Hepatocyte (in vitro differentiated cells): ENCODE data around the gene RAB2B. TPM values are rescaled to one million over a fixed set of nuclear protein-coding genes. Genes with fewer than 3 reads are reported as not detected.
A peak's percentile ranks its signal among the peaks of the same experiment; 100 is the strongest.

Source experiments
- DNase-seq: peaks from one replicate; pipeline ENCODE4 v3.0.0-alpha.2; 2016; ENCODE audit warnings: low spot score
- H2AFZ ChIP-seq: fragments of 200-600 bp; sonication (generic); 2 replicates; pipeline ENCODE4 v1.6.0; 2016; ENCODE audit warnings: antibody characterized with exemption, mild to moderate bottlenecking
- H3K27ac ChIP-seq: fragments of 200-600 bp; sonication (generic); 2 replicates; pipeline ENCODE4 v1.5.1; 2016; ENCODE audit warnings: mild to moderate bottlenecking
- H3K27me3 ChIP-seq: fragments of 200-600 bp; sonication (generic); 2 replicates; pipeline ENCODE4 v1.6.1; 2016
- H3K36me3 ChIP-seq: fragments of 200-600 bp; sonication (generic); replicated peaks from 2 replicates; pipeline ENCODE4 v1.5.1; 2016; ENCODE audit warnings: low read depth; ENCODE audit not compliant: insufficient read depth
- H3K4me1 ChIP-seq: fragments of 200-600 bp; sonication (generic); 2 replicates; pipeline ENCODE4 v1.5.1; 2016; ENCODE audit warnings: mild to moderate bottlenecking, moderate library complexity; ENCODE audit not compliant: insufficient read depth
- H3K4me2 ChIP-seq: fragments of 200-600 bp; sonication (generic); 2 replicates; pipeline ENCODE4 v1.6.0; 2016
- H3K4me3 ChIP-seq: fragments of 200-600 bp; sonication (generic); 2 replicates; pipeline ENCODE4 v1.5.1; 2016; ENCODE audit warnings: mild to moderate bottlenecking
- H3K79me2 ChIP-seq: fragments of 200-600 bp; sonication (generic); 2 replicates; pipeline ENCODE4 v1.6.0; 2017; ENCODE audit warnings: mild to moderate bottlenecking
- H3K9me2 ChIP-seq: fragments of 200-600 bp; sonication (generic); replicated peaks from 2 replicates; pipeline ENCODE4 v1.6.0; 2017; ENCODE audit warnings: mild to moderate bottlenecking; ENCODE audit not compliant: insufficient read depth
- H3K9me3 ChIP-seq: fragments of 200-600 bp; sonication (generic); 2 replicates; pipeline ENCODE4 v1.5.1; 2016; ENCODE audit warnings: low read depth, mild to moderate bottlenecking
- H4K20me1 ChIP-seq: fragments of 200-600 bp; sonication (generic); 2 replicates; pipeline ENCODE4 v1.6.0; 2016; ENCODE audit warnings: mild to moderate bottlenecking; ENCODE audit not compliant: insufficient read depth, poor library complexity, severe bottlenecking
- EZH2 ChIP-seq: fragments of 200-600 bp; sonication (generic); IDR thresholded peaks from 2 replicates; pipeline ENCODE4 v1.6.1; 2016; ENCODE audit warnings: antibody characterized with exemption, mild to moderate bottlenecking, borderline replicate concordance
- EZH2phosphoT487 ChIP-seq: fragments of 200-600 bp; sonication (generic); IDR thresholded peaks from one replicate; pipeline ENCODE4 v1.6.1; 2018; ENCODE audit warnings: antibody characterized with exemption, mild to moderate bottlenecking, low read depth, moderate library complexity; ENCODE audit not compliant: unreplicated experiment, severe bottlenecking
- WGBS: methylation state at CpG from one replicate; pipeline ENCODE4 v1.1.6; 2016; ENCODE audit warnings: low lambda C conversion rate; ENCODE audit errors: missing lambda C conversion rate; 5-methylcytosine and 5-hydroxymethylcytosine counted together
- polyA plus RNA-seq: library from polyadenylated mRNA; unstranded; fragments of >200 nt; fragmentation: Nextera tagmentation; extraction: Ambion mirVana; gene quantifications from 2 replicates; pipeline ENCODE4 v1.2.1, GENCODE V29; 2016
- total RNA-seq: library from RNA; depleted of rRNA; stranded (reverse); fragments of >200 nt; gene quantifications from 2 replicates; pipeline ENCODE4 v1.2.3, GENCODE V29; 2014
- TF ChIP-seq, protein P1 (sequence below): fragments of 200-600 bp; sonication (generic); IDR thresholded peaks from 2 replicates; pipeline ENCODE4 v1.5.1; 2016; ENCODE audit warnings: antibody characterized with exemption, mild to moderate bottlenecking; ENCODE audit not compliant: poor library complexity

The RAB2B gene
- total and polyA plus RNA-seq, 2 experiments from 2014 or later, result 12.8 to 20.7 TPM

DNA sequence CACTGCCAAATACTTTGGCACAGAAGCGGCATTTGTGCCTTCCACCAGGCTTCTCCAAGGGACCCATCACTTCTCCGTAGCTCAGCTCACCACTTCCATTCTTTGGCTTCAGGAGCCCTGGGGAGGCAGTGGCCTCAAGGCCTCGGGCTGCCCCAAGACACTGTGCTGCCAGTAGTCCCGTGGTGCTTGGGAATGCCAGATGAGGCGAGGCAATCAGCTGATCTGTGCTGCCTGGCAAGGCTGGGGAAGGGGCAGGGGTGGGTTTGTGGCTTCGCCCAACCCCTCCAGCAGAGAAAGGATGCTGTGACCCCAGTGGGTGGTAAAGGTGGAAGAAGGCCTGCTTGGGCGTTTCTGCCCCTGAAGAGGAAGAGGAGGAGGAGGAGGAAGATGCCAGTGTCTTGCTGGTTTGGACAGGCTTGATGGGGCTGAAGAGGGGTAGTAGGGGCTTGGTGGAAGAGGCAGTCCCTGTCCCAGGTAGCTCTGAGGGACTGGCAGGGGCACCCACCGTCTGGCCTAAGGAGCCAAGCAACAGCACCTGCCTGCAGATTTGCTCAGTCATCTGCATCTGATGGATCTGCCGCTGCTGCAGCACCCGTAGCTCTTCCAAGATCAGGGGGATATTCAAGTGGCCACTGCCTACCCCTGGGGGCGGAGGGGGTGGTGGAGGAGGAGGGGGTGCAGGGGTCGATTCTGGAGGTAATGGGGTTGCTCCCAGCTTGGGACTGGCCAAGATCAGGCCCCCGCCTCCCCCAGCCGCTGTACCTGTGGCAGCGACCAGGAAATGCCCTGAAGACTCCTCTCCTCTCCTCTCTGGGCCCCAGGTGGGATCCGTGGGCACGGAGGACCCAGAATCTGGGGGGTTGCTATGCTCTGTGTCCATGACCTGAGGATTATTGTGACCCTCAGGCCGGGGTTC, 48.1 kb upstream of the RAB2B start:
- peak; percentile 9 for DNase-seq
- no peaks in the 10 kb centered on the region for H3K9me3 ChIP-seq
- WGBS, result 85% methylated on average over 12 of the region's 18 CpGs

DNA sequence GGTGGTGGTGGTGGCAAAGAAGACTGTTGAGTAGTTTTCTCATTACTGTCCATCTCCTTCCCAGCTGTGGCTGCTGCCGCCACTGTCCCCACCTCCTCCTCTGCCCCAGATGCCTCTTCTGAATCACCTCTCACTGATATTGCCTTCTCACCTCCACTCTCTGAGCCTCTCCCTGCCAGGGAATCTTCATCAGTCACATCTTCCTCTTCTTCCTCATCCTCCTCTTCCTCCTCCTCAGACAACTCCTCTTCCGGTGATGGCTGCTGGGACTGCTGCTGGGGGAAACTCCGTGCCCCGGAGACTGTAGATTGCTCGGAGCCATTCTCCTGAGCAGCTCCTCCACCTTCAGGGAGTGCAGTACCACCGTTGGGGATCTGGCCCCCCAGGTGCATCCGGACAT, 46.4 kb upstream of the RAB2B start:
- no peaks in the 10 kb centered on the region for H4K20me1 ChIP-seq
- no peaks in the 10 kb centered on the region for H3K27me3 ChIP-seq
- H3K4me3 ChIP-seq, result no peak overlapping the region
- no peak for DNase-seq
- no peaks in the 10 kb centered on the region for H3K9me3 ChIP-seq
- H3K9me2 ChIP-seq, result no peaks in the 10 kb centered on the region
- WGBS, result 89% methylated on average over 7 of the region's 7 CpGs
- H3K4me2 ChIP-seq, result no peak overlapping the region
- no peaks in the 10 kb centered on the region for H3K36me3 ChIP-seq
- peaks cover 5% of the 10 kb centered on the region for H3K79me2 ChIP-seq
- H3K4me1 ChIP-seq, result peaks cover 7% of the 10 kb centered on the region
- no peak overlapping the region for H3K27ac ChIP-seq
- no peak overlapping the region for H2AFZ ChIP-seq
- TF ChIP-seq EZH2, result no peak
- TF ChIP-seq, protein P1, sequence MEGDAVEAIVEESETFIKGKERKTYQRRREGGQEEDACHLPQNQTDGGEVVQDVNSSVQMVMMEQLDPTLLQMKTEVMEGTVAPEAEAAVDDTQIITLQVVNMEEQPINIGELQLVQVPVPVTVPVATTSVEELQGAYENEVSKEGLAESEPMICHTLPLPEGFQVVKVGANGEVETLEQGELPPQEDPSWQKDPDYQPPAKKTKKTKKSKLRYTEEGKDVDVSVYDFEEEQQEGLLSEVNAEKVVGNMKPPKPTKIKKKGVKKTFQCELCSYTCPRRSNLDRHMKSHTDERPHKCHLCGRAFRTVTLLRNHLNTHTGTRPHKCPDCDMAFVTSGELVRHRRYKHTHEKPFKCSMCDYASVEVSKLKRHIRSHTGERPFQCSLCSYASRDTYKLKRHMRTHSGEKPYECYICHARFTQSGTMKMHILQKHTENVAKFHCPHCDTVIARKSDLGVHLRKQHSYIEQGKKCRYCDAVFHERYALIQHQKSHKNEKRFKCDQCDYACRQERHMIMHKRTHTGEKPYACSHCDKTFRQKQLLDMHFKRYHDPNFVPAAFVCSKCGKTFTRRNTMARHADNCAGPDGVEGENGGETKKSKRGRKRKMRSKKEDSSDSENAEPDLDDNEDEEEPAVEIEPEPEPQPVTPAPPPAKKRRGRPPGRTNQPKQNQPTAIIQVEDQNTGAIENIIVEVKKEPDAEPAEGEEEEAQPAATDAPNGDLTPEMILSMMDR, result no peak
- TF ChIP-seq EZH2phosphoT487, result no peak

More for the DNA sequence above, 48.1 kb upstream of the RAB2B start:
- H3K36me3 ChIP-seq, result no peaks in the 10 kb centered on the region
- H4K20me1 ChIP-seq, result no peaks in the 10 kb centered on the region
- H3K4me2 ChIP-seq, result peak overlapping the region; percentile 89
- H3K4me1 ChIP-seq, result peaks cover 7% of the 10 kb centered on the region
- no peaks in the 10 kb centered on the region for H3K27me3 ChIP-seq
- no peak for TF ChIP-seq EZH2
- no peak for TF ChIP-seq EZH2phosphoT487
- TF ChIP-seq, protein P1, result no peak
- H3K4me3 ChIP-seq, result peak overlapping the region; percentile 95
- no peaks in the 10 kb centered on the region for H3K9me2 ChIP-seq
- peaks cover 5% of the 10 kb centered on the region for H3K79me2 ChIP-seq
- no peak overlapping the region for H2AFZ ChIP-seq
- no peak overlapping the region for H3K27ac ChIP-seq

DNA sequence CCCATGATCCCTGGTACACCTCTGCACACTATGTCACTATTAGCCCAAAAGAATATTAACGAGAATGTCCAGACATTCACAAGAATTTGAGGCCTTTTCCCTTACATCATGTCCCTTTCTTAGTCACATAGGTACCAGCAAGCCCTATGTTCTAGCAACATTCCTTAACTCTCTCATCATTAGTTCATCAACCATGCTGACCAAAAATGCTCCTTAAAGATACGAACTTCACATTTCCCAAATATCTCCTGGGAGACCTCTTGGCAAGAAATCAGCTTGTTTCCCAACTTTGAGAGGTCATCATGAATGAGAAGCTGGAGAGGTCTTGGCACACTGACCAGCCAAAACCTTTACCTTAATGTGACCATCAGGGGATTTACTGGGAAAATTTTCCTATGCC, 44.7 kb upstream of the RAB2B start:
- H4K20me1 ChIP-seq, result no peaks in the 10 kb centered on the region
- H3K27me3 ChIP-seq, result no peaks in the 10 kb centered on the region
- TF ChIP-seq EZH2phosphoT487 (no peak), EZH2 (no peak)
- TF ChIP-seq, protein P1, result no peak
- no peak overlapping the region for H3K27ac ChIP-seq
- H3K9me3 ChIP-seq, result no peaks in the 10 kb centered on the region
- H3K4me2 ChIP-seq, result no peak overlapping the region
- H3K4me3 ChIP-seq, result no peak overlapping the region
- DNase-seq, result no peak
- H3K4me1 ChIP-seq, result peaks cover under 1% of the 10 kb centered on the region
- peaks cover 5% of the 10 kb centered on the region for H3K79me2 ChIP-seq
- no peak overlapping the region for H2AFZ ChIP-seq
- H3K36me3 ChIP-seq, result no peaks in the 10 kb centered on the region
- 96% methylated on average over 2 of the region's 2 CpGs for WGBS
- no peaks in the 10 kb centered on the region for H3K9me2 ChIP-seq
